HG03442 (cell line): ENCODE data around the gene CCN2.

Experiments used
- ATAC-seq: cut with Tn5 transposase; IDR thresholded peaks from one replicate; pipeline ENCODE4 v1.9.1; 2021; ENCODE audit warnings: mild to moderate bottlenecking, moderate library complexity; ENCODE audit not compliant: unreplicated experiment

CCN2 gene

DNA sequence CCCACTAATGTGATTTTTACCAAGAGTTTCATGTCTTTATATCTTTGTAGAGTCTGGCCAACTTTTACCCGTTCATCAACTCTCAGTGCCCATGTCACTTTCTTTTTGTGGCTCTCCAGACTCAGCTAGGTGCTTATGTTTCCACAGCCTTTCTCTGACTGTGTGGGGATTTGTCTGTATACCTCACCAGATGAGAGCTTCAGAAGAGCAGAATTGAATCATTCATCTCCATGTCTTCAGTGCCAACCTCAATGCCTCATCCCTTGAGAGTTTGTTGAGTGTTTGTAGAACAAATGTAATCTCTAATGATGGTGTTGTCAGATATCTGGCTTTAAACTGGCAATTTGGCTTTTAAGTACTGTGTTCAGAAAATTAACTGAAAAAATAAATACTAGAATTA, 16.8 kb upstream of the CCN2 start:
- ATAC-seq: no peak

DNA sequence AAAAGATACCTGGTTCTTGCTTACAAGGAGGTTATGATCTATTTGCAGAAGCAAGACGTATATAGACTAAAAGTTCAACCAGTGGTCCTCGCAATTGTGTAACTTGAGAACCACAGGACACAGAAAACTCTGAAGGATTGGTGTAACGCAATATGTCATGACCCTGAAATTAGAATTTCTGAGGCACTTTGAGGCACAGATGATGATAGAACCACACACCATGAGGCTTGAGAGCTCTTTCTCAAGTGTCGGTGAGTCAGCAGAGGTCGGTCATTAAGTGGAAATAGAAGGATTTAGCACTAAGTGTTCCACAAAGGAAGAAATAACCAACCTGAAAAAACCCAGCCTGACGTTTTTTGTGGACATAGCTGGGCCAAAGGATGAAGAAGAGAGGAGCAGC, 15.3 kb upstream of the CCN2 start:
- ATAC-seq: no peak

DNA sequence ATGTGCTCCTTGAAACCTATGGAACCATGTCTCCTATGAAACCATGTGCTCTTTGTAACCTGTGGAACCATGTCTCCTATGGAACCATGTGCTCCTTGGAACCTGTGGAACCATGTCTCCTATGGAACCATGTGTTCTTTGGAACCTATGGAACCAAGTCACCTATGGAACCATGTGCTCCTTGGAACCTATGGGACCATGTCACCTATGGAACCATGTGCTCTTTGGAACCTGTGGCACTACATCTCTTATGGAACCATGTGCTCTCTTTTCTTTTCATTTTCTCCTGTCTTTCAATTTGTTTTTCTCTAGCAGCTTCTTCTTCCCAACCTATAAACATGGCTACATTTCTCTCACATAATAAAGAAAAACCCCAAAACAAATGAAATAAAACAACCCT, 11.9 kb upstream of the CCN2 start:
- ATAC-seq: no peak

DNA sequence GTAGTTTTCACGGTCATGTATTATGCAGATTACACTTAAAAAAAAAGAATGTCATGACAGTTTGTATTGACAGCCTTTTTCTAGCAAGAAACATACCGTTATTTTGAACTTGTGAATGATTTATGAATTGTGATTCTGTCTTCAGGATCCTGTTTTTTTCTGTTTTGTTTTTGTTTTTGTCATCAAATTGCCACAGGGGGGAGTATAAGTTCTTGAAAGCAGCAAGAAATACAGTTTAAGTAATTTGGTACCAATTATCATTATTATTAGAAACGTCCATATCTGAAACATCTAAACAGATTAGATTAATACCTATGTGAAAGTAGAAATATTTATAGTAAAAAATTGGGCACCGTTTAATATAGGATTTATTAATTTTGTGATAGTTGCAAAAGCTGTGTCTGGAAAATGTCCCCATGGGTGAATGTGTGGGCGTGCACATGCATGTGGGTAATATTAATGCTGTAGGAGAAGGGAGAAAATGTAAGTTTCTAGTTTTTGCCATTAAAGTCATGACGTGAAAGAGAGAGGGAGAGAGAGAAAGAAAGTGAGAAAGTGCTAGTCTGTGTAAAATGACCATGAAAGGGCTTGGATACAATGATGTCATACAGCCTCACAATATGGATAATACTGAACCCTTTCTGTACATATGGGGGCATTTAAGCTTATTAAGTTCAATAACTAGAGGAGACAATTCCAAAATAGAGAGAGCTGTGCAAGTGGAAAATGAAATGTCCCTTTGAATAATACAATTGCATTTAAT, 9.4 kb upstream of the CCN2 start:
- ATAC-seq: no peak

DNA sequence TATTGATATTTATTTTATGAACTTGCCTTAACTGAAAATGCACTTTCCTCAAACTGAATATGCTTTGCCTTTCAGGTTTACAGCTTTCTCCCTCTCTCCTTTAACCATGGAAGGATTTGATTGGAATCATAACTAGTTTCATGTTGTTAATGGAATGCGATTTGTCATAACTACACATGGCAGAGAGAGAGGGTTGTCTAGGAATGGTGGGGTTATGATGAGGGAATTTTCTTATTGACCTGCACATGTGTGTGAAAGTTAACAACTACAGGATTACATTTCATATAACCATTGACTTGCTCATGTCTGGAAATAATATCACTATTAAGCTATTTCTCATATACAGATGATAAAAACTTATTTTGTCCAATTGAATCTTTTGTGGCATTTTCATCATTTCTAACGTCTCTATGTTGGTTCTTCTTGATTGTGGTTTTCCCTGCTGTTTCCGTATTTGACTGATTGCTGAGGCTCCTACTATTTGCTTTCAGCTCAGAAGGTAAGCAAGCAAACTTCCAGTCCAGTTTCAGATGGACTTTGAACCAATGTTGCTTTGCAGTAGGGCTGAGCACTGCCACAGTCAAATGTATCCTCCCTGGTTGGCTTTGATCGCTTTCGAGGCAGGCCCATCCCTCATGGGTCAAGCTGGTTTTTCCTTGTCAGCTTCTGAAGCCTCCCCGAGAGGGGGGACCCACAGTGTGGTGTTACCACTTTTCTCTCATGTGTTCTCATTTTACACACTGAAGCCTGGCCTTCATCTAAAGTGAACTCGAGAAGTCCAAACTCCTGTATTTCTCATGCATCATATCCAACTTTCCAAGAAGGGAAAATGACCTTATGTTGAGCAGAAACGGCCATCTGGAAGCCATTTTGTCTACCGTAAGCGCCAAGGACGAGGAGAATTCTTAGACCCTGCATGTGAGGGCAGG, 7.6 kb upstream of the CCN2 start:
- no peak for ATAC-seq

DNA sequence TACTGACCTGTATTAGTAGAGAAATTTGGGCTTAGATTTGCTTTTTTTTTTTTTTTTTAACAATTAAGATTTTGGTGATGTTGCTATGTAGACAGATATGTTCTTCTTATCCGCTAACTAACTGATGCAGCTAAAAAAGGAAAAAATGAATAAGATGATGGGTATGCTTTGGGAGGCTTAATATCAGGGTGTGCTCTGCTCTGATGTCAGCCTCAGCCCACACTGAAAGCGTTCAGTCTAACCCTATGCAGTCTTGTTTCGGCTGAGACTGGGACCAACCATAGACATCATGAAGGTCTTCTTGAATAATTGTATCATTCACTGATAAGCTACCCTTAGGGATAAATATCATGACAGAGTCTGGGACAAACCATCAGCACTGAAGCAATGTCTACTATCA, 6.9 kb upstream of the CCN2 start:
- ATAC-seq: no peak

DNA sequence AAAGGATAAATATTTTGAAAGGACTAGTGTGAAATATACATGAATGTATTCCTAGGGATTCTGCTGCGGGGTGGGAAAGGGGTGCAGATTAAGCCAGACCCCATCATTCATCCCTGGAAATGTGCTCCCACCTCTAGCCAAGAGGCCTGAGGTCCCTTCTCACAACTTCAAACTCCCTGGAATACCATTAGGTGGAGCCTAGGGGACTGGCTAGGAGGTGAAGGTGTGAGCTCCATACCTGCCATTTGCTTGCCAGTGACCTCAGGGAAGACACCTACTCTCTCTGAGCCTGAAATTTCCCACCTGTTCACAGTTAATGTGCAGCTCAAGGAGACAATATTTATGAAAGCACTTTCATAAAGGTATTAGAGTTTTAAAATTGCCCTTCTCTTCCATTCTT, 4.7 kb upstream of the CCN2 start:
- no peak for ATAC-seq

DNA sequence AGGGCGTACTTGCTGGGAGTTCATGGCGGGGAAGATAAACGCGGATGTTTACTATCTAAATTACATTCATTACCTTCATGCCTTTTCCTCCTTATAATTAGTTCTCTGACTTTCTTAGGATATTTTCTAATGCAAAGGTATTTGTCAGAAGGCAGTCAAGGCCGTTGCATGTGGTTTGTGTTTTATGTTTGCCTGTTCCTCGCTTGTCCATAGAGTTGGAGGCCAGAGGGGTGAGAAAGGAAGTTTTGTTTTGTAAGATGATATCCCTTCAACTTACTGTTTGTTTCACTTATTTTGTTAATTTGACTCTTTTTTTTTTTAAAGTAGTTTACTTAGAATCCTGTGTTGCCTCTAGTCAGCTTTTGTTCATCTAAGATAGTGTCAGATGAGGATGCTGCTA, 4.0 kb upstream of the CCN2 start:
- ATAC-seq: no peak

DNA sequence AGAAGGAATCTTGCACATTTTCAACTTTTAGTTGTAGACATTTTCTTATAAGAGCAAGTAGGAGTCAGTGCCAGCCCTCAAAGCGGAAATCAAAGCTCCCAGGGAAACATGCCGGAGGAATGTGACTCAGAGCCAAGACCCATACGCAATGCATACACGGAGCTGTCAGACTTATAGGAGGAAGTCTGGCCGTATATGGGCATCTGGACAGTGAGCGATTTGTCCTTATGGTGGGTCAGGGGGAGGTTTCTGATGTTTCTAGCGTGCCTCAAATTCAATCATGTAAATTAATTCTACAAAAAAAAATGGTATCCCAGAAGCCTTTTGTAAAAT, 3.6 kb upstream of the CCN2 start:
- no peak for ATAC-seq

DNA sequence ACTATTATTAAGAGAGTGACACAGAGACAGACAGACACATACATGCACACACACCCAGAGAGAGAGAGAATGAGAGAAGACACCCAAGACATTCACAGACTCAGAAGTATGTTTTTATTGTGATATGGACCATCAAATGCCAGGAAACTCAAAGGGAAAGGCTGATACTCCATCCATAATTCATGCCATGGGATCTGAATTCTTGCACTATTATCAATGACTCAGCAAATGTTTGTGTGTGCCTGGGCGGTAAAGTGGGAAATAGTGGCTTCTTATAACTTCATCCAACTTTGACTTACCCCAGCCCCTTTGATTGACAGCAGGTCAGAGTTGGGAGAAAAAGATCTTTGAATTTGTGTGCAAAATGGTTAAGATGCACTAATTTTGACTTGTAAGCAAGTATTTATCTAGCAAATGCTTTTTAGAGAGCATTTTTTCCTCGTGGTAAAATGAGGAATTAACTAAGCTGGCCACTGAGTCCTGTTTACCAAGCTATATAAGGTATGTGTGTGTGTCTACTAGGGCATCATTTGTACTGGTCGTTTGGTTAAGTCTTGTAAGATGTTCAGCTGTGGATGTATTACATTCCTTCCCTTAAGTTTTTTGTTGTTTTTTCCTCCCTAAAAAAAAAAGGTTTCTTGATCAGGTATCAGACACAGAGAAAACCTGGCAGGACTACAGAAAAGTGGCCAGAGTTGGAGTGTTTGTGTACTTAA, 3.0 kb upstream of the CCN2 start:
- ATAC-seq: no peak

DNA sequence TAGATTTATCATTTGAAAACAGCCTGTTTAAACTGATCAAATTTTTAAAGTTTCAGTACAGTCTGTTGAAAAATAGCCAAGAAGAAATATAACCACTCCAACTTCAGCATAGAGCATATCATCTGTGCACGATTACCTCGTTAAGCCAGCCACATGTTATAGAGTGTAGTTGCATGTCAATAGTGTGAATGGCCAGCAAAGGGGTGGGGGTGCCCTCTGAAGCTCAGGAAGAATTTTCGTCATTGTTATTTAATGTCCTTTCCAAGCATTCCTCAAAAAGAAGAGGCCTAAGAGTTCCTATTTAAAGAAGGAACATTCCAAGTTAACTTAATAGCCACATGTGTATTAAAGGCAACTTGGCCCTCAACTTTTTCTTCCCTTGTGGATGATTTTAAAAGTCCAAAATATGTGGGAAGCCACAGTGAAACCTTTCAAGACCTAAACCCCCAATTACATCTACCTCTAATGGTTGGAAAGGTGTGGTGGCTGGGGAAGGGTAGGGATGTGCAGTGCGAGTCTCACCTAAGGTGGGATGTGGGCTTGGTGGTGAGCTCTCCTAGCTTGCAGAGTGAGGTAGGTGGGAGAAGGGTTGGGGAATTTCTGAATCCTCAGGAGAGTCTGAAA, 1.8 kb upstream of the CCN2 start:
- no peak for ATAC-seq

DNA sequence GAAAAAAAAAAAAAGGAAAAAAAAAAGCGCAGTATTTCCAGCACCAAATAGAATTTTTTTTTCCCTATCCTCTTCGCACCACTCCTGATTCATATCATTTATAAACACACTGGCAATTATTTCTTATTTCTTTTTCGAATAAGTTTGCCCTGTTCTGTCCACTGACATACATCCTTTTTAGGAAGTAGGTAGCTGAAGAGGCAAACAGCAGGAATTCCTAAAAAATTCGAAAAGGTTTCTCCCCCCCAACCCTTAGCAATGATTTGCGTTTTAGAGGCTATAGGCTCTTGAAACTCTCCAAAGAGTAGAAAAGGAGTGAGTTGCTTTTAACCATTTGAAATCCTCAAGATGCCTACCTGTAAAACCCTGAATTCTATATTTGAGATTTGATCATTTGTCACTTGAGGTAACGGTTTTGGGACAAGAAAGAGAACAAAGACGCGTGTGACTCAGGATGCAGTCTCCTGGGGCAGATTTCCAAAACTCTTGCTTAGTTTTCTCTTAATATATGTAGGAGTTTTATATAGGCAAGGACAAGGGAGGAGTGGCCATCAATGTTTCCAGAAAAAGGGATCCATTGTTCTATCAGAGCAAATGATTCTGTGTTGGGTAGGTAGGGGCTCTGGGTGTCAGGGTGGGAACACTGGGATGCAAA, 531 bp upstream of the CCN2 start:
- ATAC-seq: no peak

DNA sequence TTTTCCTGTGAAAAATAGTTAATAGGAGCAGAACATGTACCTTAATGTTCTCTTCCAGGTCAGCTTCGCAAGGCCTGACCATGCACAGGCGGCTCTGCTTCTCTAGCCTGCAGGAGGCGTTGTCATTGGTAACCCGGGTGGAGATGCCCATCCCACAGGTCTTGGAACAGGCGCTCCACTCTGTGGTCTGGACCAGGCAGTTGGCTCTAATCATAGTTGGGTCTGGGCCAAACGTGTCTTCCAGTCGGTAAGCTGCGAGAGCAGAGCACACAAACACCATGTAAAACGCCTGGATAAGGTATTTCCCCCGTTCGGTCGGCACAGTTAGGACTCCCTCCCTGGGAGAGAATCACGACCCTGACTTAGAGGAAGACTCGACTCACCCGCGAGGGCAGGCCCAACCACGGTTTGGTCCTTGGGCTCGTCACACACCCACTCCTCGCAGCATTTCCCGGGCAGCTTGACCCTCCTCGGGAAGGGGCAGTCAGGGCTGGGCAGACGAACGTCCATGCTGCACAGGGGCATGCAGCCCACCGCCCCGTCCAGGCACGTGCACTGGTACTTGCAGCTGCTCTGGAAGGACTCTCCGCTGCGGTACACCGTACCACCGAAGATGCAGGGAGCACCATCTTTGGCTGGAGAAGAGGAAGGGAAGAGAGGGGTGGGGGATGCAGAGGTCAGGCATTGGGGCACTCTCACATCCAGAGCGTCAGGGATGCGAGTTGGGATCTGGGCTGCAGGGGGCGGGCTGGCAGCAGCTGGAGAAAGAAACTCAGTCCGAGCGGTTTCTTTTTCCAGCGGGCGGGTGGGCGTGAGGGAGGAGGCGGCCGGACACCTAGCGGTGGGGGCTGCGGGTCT, 1.0 kb downstream of the CCN2 start:
- no peak for ATAC-seq

DNA sequence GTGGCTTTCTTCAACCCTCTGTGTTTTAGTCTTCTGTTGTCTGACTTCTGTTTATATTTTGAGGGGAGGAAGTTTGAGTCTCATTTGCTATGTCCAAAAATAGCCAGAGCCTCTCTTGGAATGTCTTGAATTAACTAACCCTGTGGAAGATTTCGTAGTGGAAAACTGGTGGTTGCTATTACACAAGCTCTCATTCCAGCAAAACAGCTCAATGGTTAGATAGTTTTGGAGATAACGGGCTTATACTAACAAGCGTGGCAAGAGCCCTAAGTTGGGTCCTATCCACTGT, 1.6 kb downstream of the CCN2 start:
- ATAC-seq: no peak

DNA sequence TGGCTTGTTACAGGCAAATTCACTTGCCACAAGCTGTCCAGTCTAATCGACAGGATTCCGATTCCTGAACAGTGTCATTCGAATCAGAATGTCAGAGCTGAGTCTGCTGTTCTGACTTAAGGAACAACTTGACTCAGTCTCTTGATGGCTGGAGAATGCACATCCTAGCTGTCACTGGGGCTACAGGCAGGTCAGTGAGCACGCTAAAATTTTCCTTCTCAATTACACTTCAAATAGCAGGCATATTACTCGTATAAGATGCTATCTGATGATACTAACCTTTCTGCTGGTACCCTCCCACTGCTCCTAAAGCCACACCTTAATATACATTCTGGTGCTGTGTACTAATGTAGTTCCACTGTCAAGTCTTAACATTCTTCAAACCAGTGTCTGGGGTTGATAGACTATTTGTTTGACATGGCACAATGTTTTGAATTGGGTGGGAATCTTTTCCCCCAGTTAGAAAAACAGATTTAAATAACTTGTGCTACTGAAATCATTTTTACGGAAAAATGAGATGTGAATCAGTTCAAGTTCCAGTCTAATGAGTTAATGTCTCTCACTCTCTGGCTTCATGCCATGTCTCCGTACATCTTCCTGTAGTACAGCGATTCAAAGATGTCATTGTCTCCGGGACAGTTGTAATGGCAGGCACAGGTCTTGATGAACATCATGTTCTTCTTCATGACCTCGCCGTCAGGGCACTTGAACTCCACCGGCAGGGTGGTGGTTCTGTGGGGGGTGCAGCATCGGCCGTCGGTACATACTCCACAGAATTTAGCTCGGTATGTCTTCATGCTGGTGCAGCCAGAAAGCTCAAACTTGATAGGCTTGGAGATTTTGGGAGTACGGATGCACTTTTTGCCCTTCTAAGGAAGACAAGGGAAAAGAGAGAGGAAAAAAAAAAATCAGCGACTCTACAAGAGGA, 2.2 kb downstream of the CCN2 start:
- no peak for ATAC-seq

DNA sequence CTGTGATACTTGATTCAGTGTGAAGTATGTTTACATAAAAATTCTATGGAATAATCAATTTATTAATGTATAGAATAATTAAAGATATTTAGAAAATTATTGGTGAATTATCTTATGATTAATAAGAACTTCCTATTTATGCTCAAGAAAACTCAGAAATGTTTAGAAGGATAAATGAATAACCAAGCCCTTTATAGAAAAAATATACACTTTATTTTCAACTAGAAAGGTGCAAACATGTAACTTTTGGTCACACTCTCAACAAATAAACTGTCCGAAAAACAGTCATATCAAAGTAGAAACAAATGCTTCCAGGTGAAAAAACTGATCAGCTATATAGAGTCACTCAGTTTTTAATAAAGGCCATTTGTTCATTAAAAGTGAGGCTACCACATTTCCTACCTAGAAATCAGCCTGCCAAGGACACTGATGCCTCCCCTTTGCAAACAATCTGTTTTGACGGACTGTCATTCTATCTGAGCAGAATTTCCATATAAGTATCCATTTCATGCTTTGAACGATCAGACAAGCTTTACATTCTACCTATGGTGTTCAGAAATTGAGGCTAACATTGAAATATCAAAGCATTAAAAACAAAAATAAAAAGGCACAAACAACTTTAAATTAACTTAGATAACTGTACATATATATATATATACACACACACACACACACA, 3.0 kb downstream of the CCN2 start:
- no peak for ATAC-seq

DNA sequence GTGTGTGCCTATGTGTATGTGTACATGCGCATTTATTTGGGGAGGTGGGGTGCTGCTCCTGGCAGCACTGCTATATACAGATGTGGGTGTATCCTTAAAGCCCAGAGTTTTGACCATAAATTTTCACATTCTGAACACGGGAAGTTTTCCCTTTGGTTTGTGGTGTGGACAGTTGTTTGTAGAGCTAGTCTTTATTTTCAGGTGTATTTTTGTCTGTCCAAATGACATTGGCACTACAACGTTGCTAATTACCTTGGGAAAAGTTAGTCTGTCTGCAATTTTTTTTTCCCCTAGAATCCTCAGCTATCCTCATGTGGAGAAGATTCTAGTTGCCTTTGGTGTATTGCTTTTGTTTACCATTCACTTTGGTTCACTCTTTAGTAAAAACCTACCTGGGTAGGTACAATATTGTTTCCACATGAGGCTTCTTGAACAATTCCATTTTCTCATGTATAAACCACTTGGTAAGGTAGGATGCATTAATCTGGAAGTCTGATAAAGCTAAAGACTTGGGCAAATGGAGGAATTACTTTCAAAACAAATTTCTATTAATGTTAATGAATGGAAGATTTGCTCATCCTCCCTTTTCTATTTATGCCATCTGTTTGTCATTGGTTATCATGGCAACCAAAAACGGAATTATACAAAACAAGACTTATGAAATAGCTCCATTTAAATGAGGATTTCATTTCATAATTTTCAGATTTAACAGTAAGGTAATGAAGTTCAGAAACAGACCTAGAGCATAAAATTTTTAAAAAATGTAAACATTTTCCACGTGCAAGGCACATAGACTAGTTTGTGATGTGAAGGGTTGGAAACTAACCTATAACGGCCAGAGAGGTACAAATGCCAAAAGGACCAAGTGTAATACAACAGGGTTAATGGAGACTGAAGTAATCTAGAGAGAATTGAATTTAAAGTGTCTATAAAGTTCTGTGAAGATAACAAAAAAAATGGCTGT, 3.9 kb downstream of the CCN2 start:
- ATAC-seq: no peak
